Memory B cell (primary cell): ENCODE data around the gene COL18A1.
"Not testable (repeated sequence)": the region's sequence is repeated elsewhere in the genome, so short reads cannot be mapped to it uniquely, and the experiment has no call there.

Experiments used
- ATAC-seq: fragments of 150-1000 bp; cut with Tn5 transposase; 2 replicates; pipeline ENCODE4 v1.10.0; 2021; ENCODE audit warnings: low read depth, mild to moderate bottlenecking, moderate library complexity
- DNase-seq, 2 donors: peaks; one replicate each; pipeline ENCODE4 v3.0.0; 2022; ENCODE audit warnings: low spot score in 2 of 2
- H3K27ac Mint-ChIP-seq: one replicate; pipeline ENCODE4 v1.8.0; 2022; ENCODE audit warnings: mild to moderate bottlenecking, moderate library complexity, mixed read lengths
- H3K27me3 Mint-ChIP-seq: one replicate; pipeline ENCODE4 v1.8.0; 2022; ENCODE audit warnings: mixed read lengths
- H3K36me3 Mint-ChIP-seq: one replicate; pipeline ENCODE4 v1.8.0; 2022; ENCODE audit warnings: mild to moderate bottlenecking, mixed read lengths
- H3K4me1 Mint-ChIP-seq: one replicate; pipeline ENCODE4 v1.8.0; 2022; ENCODE audit warnings: mixed read lengths
- H3K4me3 Mint-ChIP-seq: one replicate; pipeline ENCODE4 v1.8.0; 2022; ENCODE audit warnings: mild to moderate bottlenecking, moderate library complexity, mixed read lengths
- H3K9me3 Mint-ChIP-seq: one replicate; pipeline ENCODE4 v1.8.0; 2022; ENCODE audit warnings: mixed read lengths

COL18A1 gene

DNA sequence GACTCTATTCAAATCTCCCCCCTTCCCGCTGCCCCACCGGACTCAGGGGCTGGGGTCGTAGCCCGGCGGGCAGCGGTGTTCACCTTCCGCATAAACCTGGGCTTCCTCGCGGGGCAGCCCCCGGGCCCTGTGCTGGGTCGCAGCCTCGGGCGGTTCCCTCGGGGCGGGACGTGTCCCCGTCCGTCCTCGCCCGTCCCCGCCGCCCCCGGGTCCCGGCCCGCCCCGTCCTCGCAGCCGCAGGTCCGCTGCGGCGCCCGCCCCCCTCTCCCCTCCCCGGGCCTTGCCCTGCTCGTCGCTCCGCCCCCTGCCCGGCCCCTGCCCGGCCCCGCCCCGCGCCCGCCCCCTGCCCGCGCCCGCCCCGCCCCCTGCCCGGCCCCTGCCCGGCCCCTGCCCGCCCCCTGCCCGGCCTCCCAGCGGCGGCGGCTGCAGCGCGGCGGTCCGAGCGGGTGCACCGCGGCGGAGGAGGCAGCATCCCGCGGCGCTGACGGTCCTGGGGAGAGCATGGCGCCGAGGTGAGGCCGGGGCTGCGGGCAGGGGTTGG, at the start of gene COL18A1:
COL18A1 (plus strand) TSS at position 436 of the 541 bp plus-strand sequence; CDS start at position 502, 66 bp downstream.
- Mint-ChIP-seq H3K4me1 (peaks cover 12% of the 10 kb centered on the region), H3K36me3 (peaks cover 5% of the 10 kb centered on the region), H3K27ac (no peak within 1 kb of the TSS), H3K4me3 (peak within 1 kb of the TSS; percentile 85), H3K27me3 (peaks cover 31% of the 10 kb centered on the region), H3K9me3 (peaks cover 5% of the 10 kb centered on the region)
- peak; percentile 26 for ATAC-seq
- peak in 1 of 2 donors; percentile 24 for DNase-seq

GRCh38 chr21:45355573-45355972, 49.4 kb upstream of the COL18A1 start:
- no peak for ATAC-seq
- Mint-ChIP-seq H3K9me3 (no peaks in the 10 kb centered on the region), H3K4me3 (no peak overlapping the region), H3K27me3 (peaks cover 15% of the 10 kb centered on the region), H3K27ac (no peak overlapping the region), H3K4me1 (no peaks in the 10 kb centered on the region), H3K36me3 (no peaks in the 10 kb centered on the region)
- DNase-seq, result no peak

DNA sequence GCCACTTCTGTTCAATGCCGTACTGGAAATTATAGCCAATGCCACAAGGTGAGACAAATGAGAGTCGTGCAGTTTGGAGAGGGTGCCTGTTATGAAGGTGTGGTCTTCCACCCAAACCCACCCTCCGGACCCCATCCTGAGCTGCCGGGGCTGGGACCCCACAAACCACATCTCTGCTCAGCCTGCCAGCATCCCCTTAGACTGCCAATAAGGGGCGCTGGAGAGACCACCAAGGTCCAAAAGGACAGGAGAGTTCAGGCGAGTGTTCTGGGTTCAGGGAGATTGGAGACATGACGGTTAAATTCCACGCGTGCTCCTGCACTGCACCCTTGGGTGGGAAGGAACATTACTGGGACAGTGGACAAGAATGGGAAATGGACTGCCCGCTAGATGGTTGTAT, 48.7 kb upstream of the COL18A1 start:
- no peak overlapping the region for H3K27ac Mint-ChIP-seq
- no peaks in the 10 kb centered on the region for H3K4me1 Mint-ChIP-seq
- no peak overlapping the region for H3K4me3 Mint-ChIP-seq
- no peaks in the 10 kb centered on the region for H3K36me3 Mint-ChIP-seq
- peaks cover 15% of the 10 kb centered on the region for H3K27me3 Mint-ChIP-seq
- ATAC-seq, result no peak
- no peaks in the 10 kb centered on the region for H3K9me3 Mint-ChIP-seq
- DNase-seq, result no peak

GRCh38 chr21:45356653-45357435, 48.1 kb upstream of the COL18A1 start:
- no peaks in the 10 kb centered on the region for H3K4me1 Mint-ChIP-seq
- DNase-seq, result no peak
- no peak overlapping the region for H3K4me3 Mint-ChIP-seq
- H3K36me3 Mint-ChIP-seq, result no peaks in the 10 kb centered on the region
- H3K27me3 Mint-ChIP-seq, result peaks cover 17% of the 10 kb centered on the region
- no peak overlapping the region for H3K27ac Mint-ChIP-seq
- no peaks in the 10 kb centered on the region for H3K9me3 Mint-ChIP-seq
- no peak for ATAC-seq

- Mint-ChIP-seq H3K27ac (no peak overlapping the region), H3K4me1 (no peaks in the 10 kb centered on the region), H3K27me3 (peaks cover 17% of the 10 kb centered on the region), H3K36me3 (no peaks in the 10 kb centered on the region), H3K4me3 (no peak overlapping the region), H3K9me3 (no peaks in the 10 kb centered on the region)
- DNase-seq, result no peak
- no peak for ATAC-seq
Measured at GRCh38 chr21:45357436-45358260, 47.3 kb upstream of the COL18A1 start.

- Mint-ChIP-seq H3K27me3 (peaks cover 17% of the 10 kb centered on the region), H3K4me1 (no peaks in the 10 kb centered on the region), H3K9me3 (no peaks in the 10 kb centered on the region), H3K36me3 (no peaks in the 10 kb centered on the region), H3K27ac (no peak overlapping the region), H3K4me3 (no peak overlapping the region)
- ATAC-seq (no peak), DNase-seq (no peak)
Measured at GRCh38 chr21:45358261-45358670, 46.7 kb upstream of the COL18A1 start.

GRCh38 chr21:45358711-45359310, 46.2 kb upstream of the COL18A1 start:
- DNase-seq (no peak), ATAC-seq (no peak)
- H3K27ac Mint-ChIP-seq, result no peak overlapping the region
- no peak overlapping the region for H3K4me3 Mint-ChIP-seq
- H3K27me3 Mint-ChIP-seq, result peaks cover 14% of the 10 kb centered on the region
- H3K4me1 Mint-ChIP-seq, result peaks cover 1% of the 10 kb centered on the region
- no peaks in the 10 kb centered on the region for H3K9me3 Mint-ChIP-seq
- no peaks in the 10 kb centered on the region for H3K36me3 Mint-ChIP-seq

DNA sequence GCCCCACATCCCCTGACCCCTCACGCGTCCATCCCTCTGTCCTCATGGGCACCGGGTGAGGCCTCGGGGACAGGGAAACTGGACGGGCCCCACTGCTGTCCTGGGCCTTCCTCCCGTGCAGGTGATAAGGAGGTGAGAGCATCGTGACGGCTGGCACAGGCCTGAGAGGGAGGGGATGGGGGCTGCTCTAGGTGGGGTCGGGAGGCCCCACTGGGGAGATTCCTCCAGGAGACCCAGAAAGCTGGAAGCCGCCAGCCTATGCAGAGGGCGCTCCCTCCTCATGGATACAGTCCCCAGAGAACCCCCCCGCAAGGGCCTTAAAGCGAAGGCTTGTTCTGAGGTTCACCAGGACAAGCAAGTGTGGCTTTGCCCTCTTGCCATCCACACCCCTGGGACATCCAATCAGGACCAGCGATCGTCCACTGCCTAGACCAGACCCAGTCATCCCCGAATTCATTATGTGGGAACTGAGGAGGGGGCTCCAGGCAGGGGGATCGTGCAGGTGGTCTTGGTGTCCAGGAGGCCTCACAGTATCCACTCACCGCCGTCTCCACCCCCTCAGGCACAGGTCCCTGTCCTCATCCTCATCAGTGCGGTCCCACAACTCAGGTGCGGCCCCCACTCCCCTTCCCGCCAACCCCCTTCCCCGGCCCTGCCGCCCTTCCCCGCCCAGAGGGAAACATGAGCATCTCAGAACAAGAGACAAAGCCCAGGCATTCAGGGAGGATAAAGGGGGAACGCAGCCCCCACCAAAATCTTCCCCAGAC, 45.3 kb upstream of the COL18A1 start:
- Mint-ChIP-seq H3K27me3 (peaks cover 19% of the 10 kb centered on the region), H3K36me3 (no peaks in the 10 kb centered on the region), H3K4me1 (peaks cover 4% of the 10 kb centered on the region), H3K9me3 (no peaks in the 10 kb centered on the region), H3K27ac (no peak overlapping the region), H3K4me3 (no peak overlapping the region)
- no peak for DNase-seq
- ATAC-seq, result no peak

DNA sequence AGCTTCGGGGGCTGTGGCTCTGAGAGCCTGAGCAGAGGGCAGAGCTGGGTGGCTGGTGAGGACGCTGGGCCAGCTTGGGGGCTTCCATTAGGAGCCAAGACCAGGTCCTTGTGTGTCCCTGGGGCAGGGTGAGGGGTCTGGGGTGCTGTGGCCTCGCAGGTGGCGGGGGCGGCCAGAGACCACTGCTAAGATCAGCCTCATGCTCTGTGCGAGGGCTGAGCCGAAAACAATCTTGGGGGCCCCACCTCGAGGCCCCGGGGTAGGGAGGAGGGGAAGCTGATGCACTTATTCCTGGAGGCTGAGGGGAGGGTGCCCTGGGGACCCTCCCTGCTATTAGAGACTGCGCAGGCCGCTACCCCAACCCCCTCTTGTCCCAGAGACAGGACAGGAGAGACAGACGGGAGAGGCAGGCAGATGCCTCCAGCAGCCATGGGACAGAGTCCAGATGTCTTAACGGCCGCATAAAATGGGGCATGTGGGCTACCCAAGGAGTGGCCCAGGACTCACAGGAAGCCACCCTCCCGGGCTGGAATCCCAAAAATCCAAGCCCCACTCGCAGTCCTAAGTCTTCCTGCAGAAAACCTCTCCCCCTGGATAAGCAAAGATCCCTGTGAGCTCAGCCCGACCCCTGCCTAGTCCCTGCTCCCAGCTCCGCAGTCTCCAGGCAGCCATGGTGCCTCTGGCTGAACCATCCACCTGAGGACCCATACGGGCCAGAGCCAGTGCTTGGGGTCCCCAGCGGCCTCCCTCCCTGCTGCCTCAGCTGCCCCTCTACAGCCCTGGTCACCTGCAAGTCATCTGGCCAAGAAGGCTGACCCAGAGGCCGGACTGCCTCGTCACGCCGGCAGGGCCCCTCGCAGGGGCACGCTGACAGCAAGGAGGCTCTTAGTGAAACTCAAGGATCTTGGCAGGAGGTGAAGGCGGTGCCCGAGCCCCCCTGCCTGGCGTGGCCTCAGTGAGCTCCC, 43.6 kb upstream of the COL18A1 start:
- no peaks in the 10 kb centered on the region for H3K9me3 Mint-ChIP-seq
- H3K4me3 Mint-ChIP-seq, result no peak overlapping the region
- H3K27me3 Mint-ChIP-seq, result peaks cover 17% of the 10 kb centered on the region
- no peak for DNase-seq
- no peaks in the 10 kb centered on the region for H3K36me3 Mint-ChIP-seq
- H3K4me1 Mint-ChIP-seq, result peaks cover 4% of the 10 kb centered on the region
- no peak for ATAC-seq
- H3K27ac Mint-ChIP-seq, result no peak overlapping the region

DNA sequence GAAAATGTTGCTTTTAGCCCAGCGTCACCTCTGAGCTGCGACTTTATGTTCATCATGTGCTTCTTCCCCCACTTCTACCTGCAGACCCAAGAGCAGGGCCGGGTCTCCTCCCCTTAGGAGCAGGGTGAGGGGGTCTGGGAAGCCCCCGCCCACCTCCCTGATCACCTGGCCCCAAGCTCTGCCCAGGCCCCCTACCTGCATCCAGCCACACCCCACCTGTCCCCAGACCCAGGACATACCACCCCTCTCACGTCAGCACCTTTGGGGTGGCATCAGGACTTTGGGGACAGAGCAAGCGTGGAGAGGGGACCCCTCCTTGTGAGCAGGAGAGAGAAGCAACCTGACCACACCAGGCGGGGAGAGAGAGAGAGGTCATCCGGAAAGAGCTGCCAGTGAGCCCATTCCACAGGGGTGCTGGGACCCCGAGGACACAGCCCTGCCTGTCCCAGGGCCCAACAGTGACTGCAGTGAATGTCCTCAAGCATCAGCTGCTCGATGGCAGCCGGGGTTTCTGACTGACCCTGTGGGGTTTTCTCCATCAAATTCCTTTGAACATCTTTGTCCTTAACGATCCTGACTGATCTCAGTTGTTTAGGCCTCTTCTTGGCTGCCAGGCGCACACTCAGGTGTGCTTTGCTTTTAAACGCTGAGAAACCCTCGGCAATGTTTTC, 42.8 kb upstream of the COL18A1 start:
- ATAC-seq, result no peak

GRCh38 chr21:45362748-45363145, 42.2 kb upstream of the COL18A1 start:
- ATAC-seq, result no peak
- peaks cover 4% of the 10 kb centered on the region for H3K4me1 Mint-ChIP-seq
- no peaks in the 10 kb centered on the region for H3K9me3 Mint-ChIP-seq
- no peak overlapping the region for H3K27ac Mint-ChIP-seq
- no peak for DNase-seq
- no peaks in the 10 kb centered on the region for H3K36me3 Mint-ChIP-seq
- no peak overlapping the region for H3K4me3 Mint-ChIP-seq
- peaks cover 18% of the 10 kb centered on the region for H3K27me3 Mint-ChIP-seq

More for the DNA sequence above, 42.8 kb upstream of the COL18A1 start:
- Mint-ChIP-seq H3K27ac (no peak overlapping the region), H3K4me3 (no peak overlapping the region), H3K4me1 (peaks cover 4% of the 10 kb centered on the region), H3K27me3 (peaks cover 17% of the 10 kb centered on the region), H3K9me3 (no peaks in the 10 kb centered on the region), H3K36me3 (no peaks in the 10 kb centered on the region)
- DNase-seq, result no peak

GRCh38 chr21:45363272-45363671, 41.7 kb upstream of the COL18A1 start:
- peaks cover 18% of the 10 kb centered on the region for H3K27me3 Mint-ChIP-seq
- H3K4me1 Mint-ChIP-seq, ATAC-seq, H3K36me3 Mint-ChIP-seq, H3K27ac Mint-ChIP-seq, DNase-seq, H3K4me3 Mint-ChIP-seq, H3K9me3 Mint-ChIP-seq: not testable (repeated sequence)
